Lower leg skin (tissue), 3 donors: ENCODE results near the gene LY6G6D.

Experiments used
- POLR2A ChIP-seq, 2 donors: fragments of 450-650 bp; IDR thresholded peaks; one replicate each; pipeline ENCODE4 v1.6.1; 2016 to 2017; ENCODE audit warnings: antibody characterized with exemption in 2 of 2, mild to moderate bottlenecking in 1 of 2, moderate library complexity in 1 of 2
- TF ChIP-seq, protein P1 (sequence below), 3 donors: fragments of 450-650 bp; IDR thresholded peaks; one replicate each; pipeline ENCODE4 v1.5.1; 2016; ENCODE audit warnings: antibody characterized with exemption in 3 of 3, mild to moderate bottlenecking in 3 of 3, moderate library complexity in 2 of 3

DNA sequence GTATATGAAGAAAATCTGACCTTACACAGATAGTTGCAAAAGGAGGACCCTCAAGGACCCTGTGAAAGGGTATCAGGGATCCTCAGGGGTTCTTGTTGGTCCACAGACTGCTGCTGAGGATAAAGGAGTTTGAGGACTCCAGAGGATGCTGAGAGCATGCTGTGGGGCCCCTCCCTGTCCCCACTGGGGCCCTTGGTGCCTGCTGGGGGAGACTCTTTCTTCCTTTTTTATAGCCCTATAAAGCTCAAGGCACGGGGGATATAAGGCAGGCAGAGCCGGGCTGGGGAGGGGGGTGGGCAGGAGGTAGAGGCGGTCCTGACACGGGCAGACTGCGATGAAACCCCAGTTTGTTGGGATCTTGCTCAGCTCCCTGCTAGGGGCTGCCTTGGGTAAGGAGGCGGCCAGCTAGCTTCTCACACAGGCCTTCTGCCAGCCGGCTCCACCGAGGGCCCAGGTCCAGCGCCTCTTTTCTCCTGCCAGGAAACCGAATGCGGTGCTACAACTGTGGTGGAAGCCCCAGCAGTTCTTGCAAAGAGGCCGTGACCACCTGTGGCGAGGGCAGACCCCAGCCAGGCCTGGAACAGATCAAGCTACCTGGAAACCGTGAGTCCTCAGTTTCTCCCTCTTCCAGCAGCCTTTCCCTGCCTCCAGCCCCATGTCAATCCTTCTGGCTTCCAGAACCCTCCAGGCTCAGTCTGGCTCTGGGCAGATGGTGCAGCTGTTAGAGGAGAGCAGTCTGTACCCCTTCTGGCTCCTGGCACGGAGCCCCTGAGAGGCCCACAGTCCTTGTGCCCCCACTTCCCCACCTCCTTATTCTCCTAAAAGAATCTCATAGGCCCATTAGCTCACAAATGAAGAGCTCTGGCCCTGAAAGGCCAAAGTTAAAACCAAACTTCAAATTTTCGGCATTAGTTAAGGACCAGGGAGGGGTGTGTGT is at the start of gene LY6G6D:
- TF ChIP-seq, protein P1, sequence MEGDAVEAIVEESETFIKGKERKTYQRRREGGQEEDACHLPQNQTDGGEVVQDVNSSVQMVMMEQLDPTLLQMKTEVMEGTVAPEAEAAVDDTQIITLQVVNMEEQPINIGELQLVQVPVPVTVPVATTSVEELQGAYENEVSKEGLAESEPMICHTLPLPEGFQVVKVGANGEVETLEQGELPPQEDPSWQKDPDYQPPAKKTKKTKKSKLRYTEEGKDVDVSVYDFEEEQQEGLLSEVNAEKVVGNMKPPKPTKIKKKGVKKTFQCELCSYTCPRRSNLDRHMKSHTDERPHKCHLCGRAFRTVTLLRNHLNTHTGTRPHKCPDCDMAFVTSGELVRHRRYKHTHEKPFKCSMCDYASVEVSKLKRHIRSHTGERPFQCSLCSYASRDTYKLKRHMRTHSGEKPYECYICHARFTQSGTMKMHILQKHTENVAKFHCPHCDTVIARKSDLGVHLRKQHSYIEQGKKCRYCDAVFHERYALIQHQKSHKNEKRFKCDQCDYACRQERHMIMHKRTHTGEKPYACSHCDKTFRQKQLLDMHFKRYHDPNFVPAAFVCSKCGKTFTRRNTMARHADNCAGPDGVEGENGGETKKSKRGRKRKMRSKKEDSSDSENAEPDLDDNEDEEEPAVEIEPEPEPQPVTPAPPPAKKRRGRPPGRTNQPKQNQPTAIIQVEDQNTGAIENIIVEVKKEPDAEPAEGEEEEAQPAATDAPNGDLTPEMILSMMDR (IDR thresholded peaks at IDR 0.05), result no peak
- no peak for TF ChIP-seq POLR2A (IDR thresholded peaks at IDR 0.05)
